SK-N-SH (cell line): ENCODE measurements around the gene CLEC16A. TPM values are rescaled to one million over a fixed set of nuclear protein-coding genes. Genes with fewer than 3 reads are reported as not detected.

Source experiments
- CTCF ChIA-PET: fragments of 300-600, 350-600 bp; formaldehyde crosslinking; extraction: SDS; loops from one replicate; lab custom pipeline; 2021; lab: Yijun Ruan, JAX
- POLR2A ChIA-PET: fragments of 350-600 bp; sonication (Branson Sonifier 250); formaldehyde crosslinking; extraction: SDS; loops from one replicate; lab custom pipeline; 2020; ENCODE audit warnings: antibody characterized with exemption, inconsistent platforms; lab: Yijun Ruan, JAX
- DNase-seq: peaks from one replicate; pipeline ENCODE4 v3.0.0; 2012
- H2AFZ ChIP-seq: fragments of 200-600 bp; sonication (generic); 2 replicates; pipeline ENCODE4 v1.8.1; 2016; ENCODE audit warnings: antibody characterized with exemption, mild to moderate bottlenecking, low read depth
- H3F3A ChIP-seq: fragments of 200-600 bp; sonication (generic); replicated peaks from 2 replicates; pipeline ENCODE3; 2016; ENCODE audit warnings: antibody characterized with exemption, mild to moderate bottlenecking; ENCODE audit not compliant: insufficient read depth
- H3K27ac ChIP-seq, 2 experiments: fragments of 200-500 bp in 1 of 2; fragments of 200-600 bp in 1 of 2; sonication (Bioruptor generic) in 1 of 2; sonication (generic), shearing (Covaris generic) in 1 of 2; 2 replicates each; pipeline versions ENCODE4 v1.5.1 to v1.6.1; 2014 to 2016; ENCODE audit warnings: low read depth in 2 of 2, inconsistent platforms in 1 of 2, low read length in 1 of 2, mild to moderate bottlenecking in 1 of 2, mixed read lengths in 1 of 2
- H3K27me3 ChIP-seq: fragments of 200-600 bp; sonication (generic), shearing (Covaris generic); 2 replicates; pipeline ENCODE4 v1.6.1; 2016; ENCODE audit warnings: mixed run types; ENCODE audit not compliant: insufficient read depth
- H3K36me3 ChIP-seq, 2 experiments: fragments of 200-500 bp in 1 of 2; fragments of 200-600 bp in 1 of 2; sonication (Bioruptor generic) in 1 of 2; sonication (generic) in 1 of 2; replicated peaks in 1 of 2; 2 replicates each; pipeline versions ENCODE3 to v1.5.1; 2014 to 2016; ENCODE audit warnings: low read length in 1 of 2, mild to moderate bottlenecking in 1 of 2; ENCODE audit not compliant: insufficient read depth in 2 of 2, control insufficient read depth in 1 of 2
- H3K4me1 ChIP-seq, 2 experiments: fragments of 200-500 bp in 1 of 2; fragments of 200-600 bp in 1 of 2; sonication (Bioruptor generic) in 1 of 2; sonication (generic), shearing (Covaris generic) in 1 of 2; 2 replicates each; pipeline versions ENCODE4 v1.5.1 to v1.6.1; 2014 to 2016; ENCODE audit warnings: low read depth in 1 of 2, low read length in 1 of 2, mixed run types in 1 of 2; ENCODE audit not compliant: insufficient read depth in 2 of 2, control insufficient read depth in 1 of 2
- H3K4me2 ChIP-seq: fragments of 200-600 bp; sonication (generic), shearing (Covaris generic); 2 replicates; pipeline ENCODE4 v1.6.1; 2017; ENCODE audit warnings: mixed run types
- H3K4me3 ChIP-seq, 2 experiments: fragments of 200-500 bp in 1 of 2; fragments of 200-600 bp in 1 of 2; sonication (Bioruptor generic) in 1 of 2; sonication (generic), shearing (Covaris generic) in 1 of 2; 2 replicates each; pipeline versions ENCODE4 v1.5.1 to v1.8.1; 2014 to 2016; ENCODE audit warnings: low read depth in 2 of 2, inconsistent platforms in 1 of 2, low read length in 1 of 2, mild to moderate bottlenecking in 1 of 2, mixed read lengths in 1 of 2, moderate library complexity in 1 of 2
- H3K79me2 ChIP-seq: fragments of 200-600 bp; sonication (generic); 2 replicates; pipeline ENCODE4 v1.8.1; 2017; ENCODE audit warnings: mild to moderate bottlenecking; ENCODE audit not compliant: insufficient read depth
- H3K9ac ChIP-seq: fragments of 200-600 bp; sonication (generic); 2 replicates; pipeline ENCODE4 v1.6.1; 2017; ENCODE audit warnings: mixed run types
- H3K9me2 ChIP-seq: fragments of 200-600 bp; sonication (generic); 2 replicates; pipeline ENCODE4 v1.6.1; 2017; ENCODE audit warnings: mixed run types
- H3K9me3 ChIP-seq: fragments of 200-600 bp; sonication (generic); 2 replicates; pipeline ENCODE4 v1.6.1; 2017; ENCODE audit warnings: mixed run types, mild to moderate bottlenecking, moderate library complexity
- H4K20me1 ChIP-seq: fragments of 200-600 bp; sonication (generic); 2 replicates; pipeline ENCODE4 v1.6.1; 2017; ENCODE audit warnings: mild to moderate bottlenecking, mixed run types; ENCODE audit not compliant: insufficient read depth
- CTCF ChIP-seq: fragments of 200-600 bp; sonication (generic); IDR thresholded peaks from 2 replicates; pipeline ENCODE4 v1.6.1; 2017; ENCODE audit warnings: antibody characterized with exemption, mild to moderate bottlenecking, moderate library complexity
- ELF1 ChIP-seq: IDR thresholded peaks from 2 replicates; pipeline ENCODE4 v1.4.0; 2012
- EP300 ChIP-seq, 2 experiments: IDR thresholded peaks; 2 replicates each; pipeline versions ENCODE4 v1.4.0 to v1.6.1; 2012; ENCODE audit warnings: borderline replicate concordance in 1 of 2, low read depth in 1 of 2, low read length in 1 of 2
- EZH2phosphoT487 ChIP-seq: fragments of 200-600 bp; sonication (generic); IDR thresholded peaks from 2 replicates; pipeline ENCODE4 v1.6.1; 2017; ENCODE audit warnings: low read depth, mixed run types, mild to moderate bottlenecking, antibody characterized with exemption, moderate library complexity, borderline replicate concordance
- FOXM1 ChIP-seq: IDR thresholded peaks from 2 replicates; pipeline ENCODE4 v1.4.0; 2012; ENCODE audit warnings: low read depth, mild to moderate bottlenecking
- MAX ChIP-seq: IDR thresholded peaks from 2 replicates; pipeline ENCODE4 v1.4.0; 2012; ENCODE audit warnings: low read depth
- NRF1 ChIP-seq: IDR thresholded peaks from 2 replicates; pipeline ENCODE4 v1.6.1; 2012; ENCODE audit warnings: low read depth, mild to moderate bottlenecking, low read length
- RAD21 ChIP-seq: IDR thresholded peaks from 2 replicates; pipeline ENCODE4 v1.6.1; 2012; ENCODE audit warnings: mild to moderate bottlenecking, low read length
- RCOR1 ChIP-seq: fragments of 150-350 bp; IDR thresholded peaks from 2 replicates; pipeline ENCODE4 v1.6.1; 2017; ENCODE audit warnings: antibody characterized with exemption, low read length
- RFX5 ChIP-seq: IDR thresholded peaks from 2 replicates; pipeline ENCODE4 v1.6.1; 2012; ENCODE audit warnings: mild to moderate bottlenecking, improper control_type of control experiment, low read length
- RXRA ChIP-seq: IDR thresholded peaks from 2 replicates; pipeline ENCODE4 v1.4.0; 2012; ENCODE audit warnings: low read depth, mild to moderate bottlenecking, borderline replicate concordance
- SIN3A ChIP-seq: IDR thresholded peaks from 2 replicates; pipeline ENCODE4 v1.6.1; 2012; ENCODE audit warnings: low read depth, mild to moderate bottlenecking, low read length, moderate library complexity, borderline replicate concordance
- SMC3 ChIP-seq: IDR thresholded peaks from 2 replicates; pipeline ENCODE4 v1.6.1; 2012; ENCODE audit warnings: low read depth, low read length, improper control_type of control experiment
- TCF12 ChIP-seq: IDR thresholded peaks from 2 replicates; pipeline ENCODE4 v1.4.0; 2012
- USF2 ChIP-seq: fragments of 150-350 bp; IDR thresholded peaks from 2 replicates; pipeline ENCODE4 v1.6.1; 2017; ENCODE audit warnings: antibody characterized with exemption, low read length, low read depth, borderline replicate concordance
- ZBTB33 ChIP-seq: IDR thresholded peaks from 2 replicates; pipeline ENCODE4 v1.4.0; 2012; ENCODE audit warnings: low read depth, borderline replicate concordance
- WGBS: methylation state at CpG from one replicate; pipeline ENCODE4 v1.1.6; 2017; ENCODE audit warnings: low lambda C conversion rate; 5-methylcytosine and 5-hydroxymethylcytosine counted together
- polyA plus RNA-seq, 3 experiments: library from polyadenylated mRNA; depleted of rRNA; stranded (reverse); fragments of >200 nt; gene quantifications; 2 replicates each; pipeline ENCODE4 v1.2.3, GENCODE V29; 2012
- TF ChIP-seq, protein P1 (sequence below): IDR thresholded peaks from 2 replicates; pipeline ENCODE4 v1.4.0; 2012; ENCODE audit warnings: low read depth, borderline replicate concordance
- TF ChIP-seq, protein P2 (sequence below): fragments of 150-350 bp; IDR thresholded peaks from 2 replicates; pipeline ENCODE4 v1.6.1; 2016; ENCODE audit warnings: mild to moderate bottlenecking, low read depth, low read length

CLEC16A gene
- polyA plus RNA-seq, 1 of the 3 experiments (the other 2 are of a cell fraction): 13.7 TPM

DNA sequence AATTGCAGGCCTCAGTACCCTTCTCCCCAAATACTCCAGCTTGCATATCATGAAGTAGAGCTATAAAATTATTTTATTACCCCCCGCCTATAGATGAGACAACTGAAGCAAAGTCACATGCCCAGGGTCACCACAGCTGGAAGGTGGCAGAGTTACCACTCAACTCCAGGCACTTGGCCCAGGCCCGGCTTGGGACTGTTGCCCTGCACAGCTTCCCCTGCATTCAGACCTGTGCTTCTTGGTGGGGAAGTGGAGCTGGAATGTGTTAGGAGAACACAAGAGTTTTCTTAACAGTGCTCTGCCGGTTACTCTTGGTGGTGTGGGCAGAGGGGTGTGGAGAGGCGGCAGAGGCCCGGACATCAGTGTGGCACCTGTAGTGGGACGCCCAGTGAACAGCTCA is 162.4 kb downstream of the CLEC16A start:
- TF ChIP-seq NRF1 (no peak), RCOR1 (no peak), CTCF (no peak), TCF12 (no peak), FOXM1 (no peak), MAX (no peak), SMC3 (no peak), RFX5 (no peak), RAD21 (no peak), RXRA (no peak), SIN3A (no peak), ELF1 (no peak), ZBTB33 (no peak), USF2 (no peak), EZH2phosphoT487 (no peak), EP300 (IDR thresholded peaks at IDR 0.05; ENCODE audit: borderline replicate concordance in 1 of 2, low read depth in 1 of 2, low read length in 1 of 2) (no peak)
- TF ChIP-seq, protein P1, sequence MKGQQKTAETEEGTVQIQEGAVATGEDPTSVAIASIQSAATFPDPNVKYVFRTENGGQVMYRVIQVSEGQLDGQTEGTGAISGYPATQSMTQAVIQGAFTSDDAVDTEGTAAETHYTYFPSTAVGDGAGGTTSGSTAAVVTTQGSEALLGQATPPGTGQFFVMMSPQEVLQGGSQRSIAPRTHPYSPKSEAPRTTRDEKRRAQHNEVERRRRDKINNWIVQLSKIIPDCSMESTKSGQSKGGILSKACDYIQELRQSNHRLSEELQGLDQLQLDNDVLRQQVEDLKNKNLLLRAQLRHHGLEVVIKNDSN: no peak
- TF ChIP-seq, protein P2, sequence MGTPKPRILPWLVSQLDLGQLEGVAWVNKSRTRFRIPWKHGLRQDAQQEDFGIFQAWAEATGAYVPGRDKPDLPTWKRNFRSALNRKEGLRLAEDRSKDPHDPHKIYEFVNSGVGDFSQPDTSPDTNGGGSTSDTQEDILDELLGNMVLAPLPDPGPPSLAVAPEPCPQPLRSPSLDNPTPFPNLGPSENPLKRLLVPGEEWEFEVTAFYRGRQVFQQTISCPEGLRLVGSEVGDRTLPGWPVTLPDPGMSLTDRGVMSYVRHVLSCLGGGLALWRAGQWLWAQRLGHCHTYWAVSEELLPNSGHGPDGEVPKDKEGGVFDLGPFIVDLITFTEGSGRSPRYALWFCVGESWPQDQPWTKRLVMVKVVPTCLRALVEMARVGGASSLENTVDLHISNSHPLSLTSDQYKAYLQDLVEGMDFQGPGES: no peak
- CTCF ChIA-PET: interaction anchor here (0.9 kb wide), 1 partner anchor 123 kb away, joined by 3 read pairs; no protein-coding TSS in a partner anchor
- no peak for DNase-seq
- POLR2A ChIA-PET: interaction anchor here (0.6 kb wide), 1 partner anchor 9 kb away, joined by 3 read pairs; no protein-coding TSS in a partner anchor
- Histone ChIP-seq H3K79me2 (no peaks in the 10 kb centered on the region), H3K36me3 (no peaks in the 10 kb centered on the region), H2AFZ (no peak overlapping the region), H3K4me1 (peaks cover 16 to 18% of the 10 kb centered on the region in 2 experiments; a peak in 3 of 4 replicates), H3K27me3 (no peaks in the 10 kb centered on the region), H3F3A (peaks cover 10% of the 10 kb centered on the region), H3K9me2 (no peaks in the 10 kb centered on the region), H3K9ac (no peak overlapping the region), H3K9me3 (no peaks in the 10 kb centered on the region), H3K4me3 (no peak overlapping the region), H3K4me2 (no peak overlapping the region), H3K27ac (no peak overlapping the region), H4K20me1 (no peaks in the 10 kb centered on the region)
- 94% methylated on average over 6 of the region's 6 CpGs for WGBS
